ENCODE data around the gene POTEE. TPM values are rescaled to one million over a fixed set of nuclear protein-coding genes. Genes with fewer than 3 reads are reported as not detected.
"Not testable (repeated sequence)": the region's sequence is repeated elsewhere in the genome, so short reads cannot be mapped to it uniquely, and the experiment has no call there.

POTEE gene
- total RNA-seq, 1 experiment from 2014 or later, result 1.1 TPM

DNA sequence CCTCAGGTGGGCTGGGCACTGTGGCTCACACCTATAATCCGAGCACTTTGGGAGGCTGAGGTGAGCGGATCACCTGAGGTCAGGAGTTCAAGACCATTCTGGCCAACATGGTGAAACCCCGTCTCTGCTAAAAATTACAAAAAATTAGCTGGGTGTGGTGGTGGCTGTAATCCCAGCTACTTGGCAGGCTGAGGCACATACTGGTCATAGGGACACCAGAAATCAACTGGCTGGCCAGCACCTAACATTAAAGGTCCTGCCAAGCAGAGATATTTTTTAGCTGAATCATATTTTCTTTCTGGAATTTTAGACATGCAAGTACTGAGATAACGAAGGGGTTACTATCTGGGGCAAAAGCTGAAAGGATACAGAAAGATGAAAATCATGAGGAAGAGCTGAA is 27.9 kb upstream of the POTEE start:
- H3K4me3 ChIP-seq (ENCODE audit: low read depth in 2 of 2, low read length in 2 of 2); H3K27ac ChIP-seq (ENCODE audit: low read length); H3K27me3 ChIP-seq (ENCODE audit: control insufficient read depth, insufficient read depth, low read length); CTCF ChIA-PET; ATAC-seq; POLR2A ChIA-PET; H3K9me3 ChIP-seq (ENCODE audit: control insufficient read depth, insufficient read depth, low read depth, low read length); in situ Hi-C loops (cut with HindIII; ENCODE audit: low pct_unique_long_range_greater_than_20kb, low sequenced_read_pairs); H3K36me3 ChIP-seq (ENCODE audit: control insufficient read depth, insufficient read depth, low read length); DNase-seq (ENCODE audit: low read depth, low spot score); BruUV-seq (replicated peaks); H3K4me1 ChIP-seq (ENCODE audit: control insufficient read depth, insufficient read depth, low read length); intact Hi-C loops (cut with micrococcal nuclease; ENCODE audit: unreplicated experiment): not testable (repeated sequence)

DNA sequence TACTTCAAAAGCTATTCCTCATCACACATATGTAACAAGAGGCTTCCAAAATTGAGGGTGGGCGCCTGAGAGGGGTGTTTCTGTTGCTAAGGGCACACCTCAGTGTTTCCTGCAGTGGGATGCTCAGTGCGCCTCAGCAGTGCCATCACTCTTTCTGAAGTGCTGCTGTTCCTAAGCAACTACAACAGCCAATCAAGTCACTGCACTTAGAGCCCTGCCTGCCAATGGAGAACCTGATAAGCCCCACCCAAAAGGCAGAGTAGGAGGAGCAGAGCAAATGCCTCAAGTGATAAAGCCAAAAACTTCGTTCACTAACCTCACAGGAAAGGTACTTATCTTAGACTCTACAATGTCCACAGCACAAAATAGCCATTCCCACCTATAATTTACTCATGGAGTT is 15.9 kb upstream of the POTEE start:
- H3K36me3 ChIP-seq (ENCODE audit: control insufficient read depth, insufficient read depth, low read length); H3K9me3 ChIP-seq (ENCODE audit: control insufficient read depth, insufficient read depth, low read depth, low read length); POLR2A ChIA-PET; BruUV-seq (replicated peaks); ATAC-seq; H3K27ac ChIP-seq (ENCODE audit: low read length); H3K27me3 ChIP-seq (ENCODE audit: control insufficient read depth, insufficient read depth, low read length); H3K4me1 ChIP-seq (ENCODE audit: control insufficient read depth, insufficient read depth, low read length); intact Hi-C loops (cut with micrococcal nuclease; ENCODE audit: unreplicated experiment); H3K4me3 ChIP-seq (ENCODE audit: low read depth in 2 of 2, low read length in 2 of 2); DNase-seq (ENCODE audit: low read depth, low spot score); in situ Hi-C loops (cut with HindIII; ENCODE audit: low pct_unique_long_range_greater_than_20kb, low sequenced_read_pairs): not testable (repeated sequence)
- CTCF ChIA-PET, result interaction anchor here (0.6 kb wide), 1 partner anchor 228 kb away, joined by 4 read pairs; no protein-coding TSS in a partner anchor

DNA sequence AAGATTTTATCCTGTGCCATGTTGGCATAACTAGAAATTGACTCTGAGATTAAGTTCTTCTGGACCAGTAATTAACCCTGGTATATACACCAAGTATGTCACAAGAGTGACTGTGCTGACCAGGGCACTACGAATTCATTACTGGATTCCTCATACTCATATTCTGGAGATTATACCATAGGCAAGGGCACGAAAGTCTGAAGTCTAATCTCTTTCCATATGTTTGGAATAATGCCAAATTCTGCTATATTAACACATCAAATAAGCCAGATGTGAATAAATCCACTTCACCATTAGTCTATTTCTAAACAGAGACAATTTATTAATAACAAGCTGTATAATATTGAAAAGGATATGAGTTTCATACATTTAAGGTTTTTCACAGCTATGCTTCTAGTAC is 13.2 kb upstream of the POTEE start:
- BruUV-seq (replicated peaks); H3K36me3 ChIP-seq (ENCODE audit: control insufficient read depth, insufficient read depth, low read length); in situ Hi-C loops (cut with HindIII; ENCODE audit: low pct_unique_long_range_greater_than_20kb, low sequenced_read_pairs); H3K27me3 ChIP-seq (ENCODE audit: control insufficient read depth, insufficient read depth, low read length); H3K9me3 ChIP-seq (ENCODE audit: control insufficient read depth, insufficient read depth, low read depth, low read length); DNase-seq (ENCODE audit: low read depth, low spot score); intact Hi-C loops (cut with micrococcal nuclease; ENCODE audit: unreplicated experiment); H3K27ac ChIP-seq (ENCODE audit: low read length); POLR2A ChIA-PET; ATAC-seq; H3K4me3 ChIP-seq (ENCODE audit: low read depth in 2 of 2, low read length in 2 of 2); CTCF ChIA-PET; H3K4me1 ChIP-seq (ENCODE audit: control insufficient read depth, insufficient read depth, low read length): not testable (repeated sequence)

DNA sequence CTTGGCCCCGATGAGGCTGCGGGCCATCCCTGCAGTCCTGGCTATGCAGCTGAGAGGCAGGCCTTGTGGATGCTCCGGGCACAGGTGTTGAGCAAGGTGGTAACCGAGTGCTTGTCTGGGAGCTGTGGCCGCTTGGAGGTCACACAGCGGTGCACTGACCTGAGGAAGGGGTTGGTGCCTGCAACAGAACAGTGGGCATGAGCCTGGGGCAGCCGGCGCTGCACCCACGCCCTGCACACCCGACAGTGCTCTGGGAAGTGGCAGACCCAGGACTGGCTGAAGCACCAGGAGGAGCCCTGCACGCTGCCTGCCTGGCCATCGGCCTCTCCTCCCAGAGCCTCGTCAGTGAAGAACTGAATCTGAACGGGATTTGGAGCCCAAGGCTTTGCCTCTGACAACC is 8.2 kb upstream of the POTEE start:
- in situ Hi-C loops (cut with HindIII; ENCODE audit: low pct_unique_long_range_greater_than_20kb, low sequenced_read_pairs), result no loop called here
- CTCF ChIA-PET, result no interaction called here
- BruUV-seq (replicated peaks), result no TSS peak

DNA sequence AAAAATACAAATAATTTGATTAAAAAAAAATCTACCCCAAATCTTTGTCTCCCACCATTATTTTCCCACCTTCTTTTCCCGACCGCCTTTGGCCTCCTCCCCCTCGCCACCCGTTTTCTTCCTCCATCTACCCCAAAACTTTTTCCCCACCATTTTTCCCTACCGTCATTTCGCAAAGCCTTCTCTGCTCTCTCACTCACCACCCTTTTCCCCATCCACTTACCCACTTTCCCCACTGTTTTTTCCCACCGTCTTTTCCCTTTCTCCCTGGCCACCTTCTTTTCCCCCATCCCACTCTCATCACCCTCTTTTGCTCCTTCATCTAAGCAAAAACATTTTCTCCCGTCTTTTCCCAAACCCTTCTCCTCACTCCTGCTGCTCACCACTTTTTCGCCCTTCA is 1.5 kb upstream of the POTEE start:
- H3K9me3 ChIP-seq (ENCODE audit: control insufficient read depth, insufficient read depth, low read depth, low read length); BruUV-seq (replicated peaks); ATAC-seq; DNase-seq (ENCODE audit: low read depth, low spot score); in situ Hi-C loops (cut with HindIII; ENCODE audit: low pct_unique_long_range_greater_than_20kb, low sequenced_read_pairs); POLR2A ChIA-PET; H3K4me1 ChIP-seq (ENCODE audit: control insufficient read depth, insufficient read depth, low read length); H3K36me3 ChIP-seq (ENCODE audit: control insufficient read depth, insufficient read depth, low read length); CTCF ChIA-PET; H3K27me3 ChIP-seq (ENCODE audit: control insufficient read depth, insufficient read depth, low read length); H3K4me3 ChIP-seq (ENCODE audit: low read depth in 2 of 2, low read length in 2 of 2); H3K27ac ChIP-seq (ENCODE audit: low read length); intact Hi-C loops (cut with micrococcal nuclease; ENCODE audit: unreplicated experiment): not testable (repeated sequence)

More for the DNA sequence above, 8.2 kb upstream of the POTEE start:
- Histone ChIP-seq H3K9me3 (ENCODE audit: control insufficient read depth, insufficient read depth, low read depth, low read length) (no peaks in the 10 kb centered on the region), H3K27ac (ENCODE audit: low read length) (no peak overlapping the region), H3K4me3 (ENCODE audit: low read depth in 2 of 2, low read length in 2 of 2) (no peak overlapping the region), H3K36me3 (ENCODE audit: control insufficient read depth, insufficient read depth, low read length) (no peaks in the 10 kb centered on the region), H3K4me1 (ENCODE audit: control insufficient read depth, insufficient read depth, low read length) (no peaks in the 10 kb centered on the region), H3K27me3 (ENCODE audit: control insufficient read depth, insufficient read depth, low read length) (peaks cover 3% of the 10 kb centered on the region; the same call in 1 of the 2 replicates)
- ATAC-seq (no peak), DNase-seq (ENCODE audit: low read depth, low spot score) (no peak)
- intact Hi-C loops (cut with micrococcal nuclease; ENCODE audit: unreplicated experiment), result no loop called here
- TF ChIP-seq, protein P1, sequence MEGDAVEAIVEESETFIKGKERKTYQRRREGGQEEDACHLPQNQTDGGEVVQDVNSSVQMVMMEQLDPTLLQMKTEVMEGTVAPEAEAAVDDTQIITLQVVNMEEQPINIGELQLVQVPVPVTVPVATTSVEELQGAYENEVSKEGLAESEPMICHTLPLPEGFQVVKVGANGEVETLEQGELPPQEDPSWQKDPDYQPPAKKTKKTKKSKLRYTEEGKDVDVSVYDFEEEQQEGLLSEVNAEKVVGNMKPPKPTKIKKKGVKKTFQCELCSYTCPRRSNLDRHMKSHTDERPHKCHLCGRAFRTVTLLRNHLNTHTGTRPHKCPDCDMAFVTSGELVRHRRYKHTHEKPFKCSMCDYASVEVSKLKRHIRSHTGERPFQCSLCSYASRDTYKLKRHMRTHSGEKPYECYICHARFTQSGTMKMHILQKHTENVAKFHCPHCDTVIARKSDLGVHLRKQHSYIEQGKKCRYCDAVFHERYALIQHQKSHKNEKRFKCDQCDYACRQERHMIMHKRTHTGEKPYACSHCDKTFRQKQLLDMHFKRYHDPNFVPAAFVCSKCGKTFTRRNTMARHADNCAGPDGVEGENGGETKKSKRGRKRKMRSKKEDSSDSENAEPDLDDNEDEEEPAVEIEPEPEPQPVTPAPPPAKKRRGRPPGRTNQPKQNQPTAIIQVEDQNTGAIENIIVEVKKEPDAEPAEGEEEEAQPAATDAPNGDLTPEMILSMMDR (IDR thresholded peaks at IDR 0.05), result no peak
- TF ChIP-seq SIN3A (IDR thresholded peaks at IDR 0.05; ENCODE audit: borderline replicate concordance, insufficient read depth, low read depth, low read length) (no peak), TCF7L2 (IDR thresholded peaks at IDR 0.05; ENCODE audit: low read depth, low read length) (no peak), POLR2AphosphoS5 (IDR thresholded peaks at IDR 0.05; ENCODE audit: low read depth, low read length) (no peak)
- TF ChIP-seq, protein P2, sequence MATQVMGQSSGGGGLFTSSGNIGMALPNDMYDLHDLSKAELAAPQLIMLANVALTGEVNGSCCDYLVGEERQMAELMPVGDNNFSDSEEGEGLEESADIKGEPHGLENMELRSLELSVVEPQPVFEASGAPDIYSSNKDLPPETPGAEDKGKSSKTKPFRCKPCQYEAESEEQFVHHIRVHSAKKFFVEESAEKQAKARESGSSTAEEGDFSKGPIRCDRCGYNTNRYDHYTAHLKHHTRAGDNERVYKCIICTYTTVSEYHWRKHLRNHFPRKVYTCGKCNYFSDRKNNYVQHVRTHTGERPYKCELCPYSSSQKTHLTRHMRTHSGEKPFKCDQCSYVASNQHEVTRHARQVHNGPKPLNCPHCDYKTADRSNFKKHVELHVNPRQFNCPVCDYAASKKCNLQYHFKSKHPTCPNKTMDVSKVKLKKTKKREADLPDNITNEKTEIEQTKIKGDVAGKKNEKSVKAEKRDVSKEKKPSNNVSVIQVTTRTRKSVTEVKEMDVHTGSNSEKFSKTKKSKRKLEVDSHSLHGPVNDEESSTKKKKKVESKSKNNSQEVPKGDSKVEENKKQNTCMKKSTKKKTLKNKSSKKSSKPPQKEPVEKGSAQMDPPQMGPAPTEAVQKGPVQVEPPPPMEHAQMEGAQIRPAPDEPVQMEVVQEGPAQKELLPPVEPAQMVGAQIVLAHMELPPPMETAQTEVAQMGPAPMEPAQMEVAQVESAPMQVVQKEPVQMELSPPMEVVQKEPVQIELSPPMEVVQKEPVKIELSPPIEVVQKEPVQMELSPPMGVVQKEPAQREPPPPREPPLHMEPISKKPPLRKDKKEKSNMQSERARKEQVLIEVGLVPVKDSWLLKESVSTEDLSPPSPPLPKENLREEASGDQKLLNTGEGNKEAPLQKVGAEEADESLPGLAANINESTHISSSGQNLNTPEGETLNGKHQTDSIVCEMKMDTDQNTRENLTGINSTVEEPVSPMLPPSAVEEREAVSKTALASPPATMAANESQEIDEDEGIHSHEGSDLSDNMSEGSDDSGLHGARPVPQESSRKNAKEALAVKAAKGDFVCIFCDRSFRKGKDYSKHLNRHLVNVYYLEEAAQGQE (IDR thresholded peaks at IDR 0.05; ENCODE audit: insufficient read depth in 1 of 2, low read depth in 2 of 2, low read length in 1 of 2), result no peak
- POLR2A ChIA-PET, result no interaction called here

DNA sequence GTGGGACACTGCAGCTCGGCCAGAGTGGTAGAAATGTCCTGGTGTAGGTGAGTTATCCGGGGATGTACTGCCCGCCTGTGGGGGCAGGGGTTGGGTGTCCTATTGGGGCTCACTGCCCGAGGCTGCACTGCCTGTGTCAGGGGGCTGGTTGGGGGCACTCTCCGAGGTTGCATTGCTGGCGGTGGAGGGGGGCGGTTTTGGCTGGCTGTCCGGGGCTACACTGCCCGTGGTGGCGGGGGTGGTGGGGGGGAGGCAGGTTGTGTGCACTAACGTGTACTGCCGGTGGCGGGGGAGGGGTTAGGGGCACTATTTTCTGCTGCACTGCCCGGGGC is 403 bp downstream of the POTEE start:
- H3K27me3 ChIP-seq (ENCODE audit: control insufficient read depth, insufficient read depth, low read length); intact Hi-C loops (cut with micrococcal nuclease; ENCODE audit: unreplicated experiment); ATAC-seq; in situ Hi-C loops (cut with HindIII; ENCODE audit: low pct_unique_long_range_greater_than_20kb, low sequenced_read_pairs); H3K4me1 ChIP-seq (ENCODE audit: control insufficient read depth, insufficient read depth, low read length); H3K27ac ChIP-seq (ENCODE audit: low read length); DNase-seq (ENCODE audit: low read depth, low spot score); CTCF ChIA-PET; BruUV-seq (replicated peaks); H3K4me3 ChIP-seq (ENCODE audit: low read depth in 2 of 2, low read length in 2 of 2); H3K36me3 ChIP-seq (ENCODE audit: control insufficient read depth, insufficient read depth, low read length); H3K9me3 ChIP-seq (ENCODE audit: control insufficient read depth, insufficient read depth, low read depth, low read length); POLR2A ChIA-PET: not testable (repeated sequence)
